GM18861 (cell line): ENCODE data around the gene TELO2.

Experiments
- ATAC-seq: cut with Tn5 transposase; IDR thresholded peaks from one replicate; pipeline ENCODE4 v1.9.1; 2021; ENCODE audit not compliant: unreplicated experiment

TELO2 gene

DNA sequence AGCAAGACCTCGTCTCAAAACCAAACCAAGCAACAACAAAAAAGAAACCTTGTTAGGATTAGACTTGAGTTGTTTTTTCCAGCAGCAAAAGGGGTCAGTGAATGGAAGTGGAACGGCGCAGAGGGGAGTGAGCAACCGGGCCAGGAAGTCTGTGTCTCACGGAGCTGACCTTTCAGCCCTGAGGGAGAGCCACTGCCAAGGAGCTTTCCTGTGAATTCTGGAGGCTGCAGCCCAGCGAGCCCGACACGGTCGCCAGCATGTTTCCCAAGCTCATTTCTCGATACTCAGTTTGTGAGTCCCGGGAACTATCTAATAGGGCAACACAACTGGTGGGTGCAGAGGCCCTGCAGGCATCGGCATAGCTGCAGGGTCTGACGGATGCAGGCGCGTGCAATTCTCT, 19.6 kb downstream of the TELO2 start:
- no peak for ATAC-seq

DNA sequence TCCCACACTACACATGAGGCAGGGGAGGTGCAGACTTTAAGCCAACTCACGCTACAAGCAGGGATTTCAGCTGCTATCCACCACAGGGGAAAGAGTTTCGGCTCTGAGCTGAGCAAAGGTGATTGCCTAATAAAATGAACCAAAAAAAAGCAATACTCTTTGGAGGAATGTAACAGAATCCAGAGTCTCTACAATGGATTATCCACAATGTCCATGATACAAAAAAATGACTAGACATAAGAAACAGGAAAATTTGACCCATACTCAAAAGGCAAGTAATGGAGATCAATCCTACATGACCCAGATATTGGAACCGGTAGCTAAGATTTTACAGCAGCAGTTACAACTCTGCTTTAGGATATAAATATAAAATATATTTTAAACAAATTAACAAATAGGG, 21.3 kb downstream of the TELO2 start:
- no peak for ATAC-seq

DNA sequence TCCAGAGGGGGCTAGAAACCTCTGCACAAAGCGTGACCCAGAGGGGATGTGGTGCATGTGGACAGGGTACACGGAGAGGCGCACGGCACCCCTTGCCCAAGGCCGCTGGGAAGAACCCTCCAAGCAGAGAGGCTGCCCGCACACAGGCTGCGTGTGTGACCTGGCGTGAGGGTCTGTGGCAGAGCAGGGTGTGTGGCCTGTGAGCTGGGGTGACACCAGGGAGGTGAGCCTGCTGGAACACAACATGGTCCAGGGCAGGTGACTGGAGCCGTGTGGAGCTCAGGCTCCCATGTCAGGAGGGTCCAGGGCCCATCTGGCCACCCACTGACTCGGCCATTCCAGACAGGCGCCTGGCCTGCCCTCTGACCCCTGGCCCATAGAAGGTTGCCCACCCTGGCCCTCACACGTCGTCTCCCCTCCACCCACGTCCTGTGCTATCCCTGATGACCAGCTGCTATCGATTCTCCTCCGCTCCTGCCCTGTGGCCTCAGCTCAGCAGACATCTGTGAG, 25.5 kb downstream of the TELO2 start:
- ATAC-seq: no peak

DNA sequence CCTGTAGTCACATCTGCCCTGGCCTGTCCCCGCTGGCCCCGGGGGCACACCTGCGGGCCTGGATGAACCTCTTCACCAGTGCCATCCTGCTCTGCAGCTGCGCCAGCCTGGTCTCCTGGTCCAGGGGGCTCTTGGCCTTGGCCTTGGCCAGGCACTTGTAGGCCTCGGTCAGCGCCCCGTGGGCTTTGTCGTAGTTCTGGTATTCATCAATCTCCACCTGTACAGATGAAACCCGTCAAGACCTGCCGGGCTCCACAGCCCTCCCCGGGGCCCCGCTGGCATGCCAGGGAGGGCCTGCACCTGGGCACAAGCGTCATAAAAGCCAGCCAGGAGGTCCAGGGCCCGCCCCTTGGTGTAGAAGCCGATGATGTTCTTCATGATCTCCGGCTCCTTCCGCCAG, 26.7 kb downstream of the TELO2 start:
- no peak for ATAC-seq

DNA sequence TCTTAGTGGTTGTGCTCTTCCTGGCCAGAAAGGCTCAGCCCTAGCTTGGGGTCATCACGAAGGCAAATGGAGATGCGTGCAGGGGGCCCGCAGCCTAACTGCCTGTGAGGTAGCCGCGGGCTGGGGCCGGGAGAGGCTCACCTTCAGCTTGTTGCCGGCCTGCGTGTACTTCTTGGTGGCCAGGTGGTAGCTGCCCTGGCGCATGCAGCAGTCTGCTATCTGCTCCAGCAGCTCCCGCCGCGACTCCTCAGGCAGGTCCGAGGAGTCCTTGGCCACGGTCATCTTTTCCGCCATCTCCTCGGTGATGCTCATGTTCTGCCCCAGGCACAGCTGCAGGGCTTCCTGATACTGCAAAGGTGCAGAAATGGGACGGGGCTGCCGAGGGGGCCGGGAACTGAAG, 27.3 kb downstream of the TELO2 start:
- no peak for ATAC-seq

DNA sequence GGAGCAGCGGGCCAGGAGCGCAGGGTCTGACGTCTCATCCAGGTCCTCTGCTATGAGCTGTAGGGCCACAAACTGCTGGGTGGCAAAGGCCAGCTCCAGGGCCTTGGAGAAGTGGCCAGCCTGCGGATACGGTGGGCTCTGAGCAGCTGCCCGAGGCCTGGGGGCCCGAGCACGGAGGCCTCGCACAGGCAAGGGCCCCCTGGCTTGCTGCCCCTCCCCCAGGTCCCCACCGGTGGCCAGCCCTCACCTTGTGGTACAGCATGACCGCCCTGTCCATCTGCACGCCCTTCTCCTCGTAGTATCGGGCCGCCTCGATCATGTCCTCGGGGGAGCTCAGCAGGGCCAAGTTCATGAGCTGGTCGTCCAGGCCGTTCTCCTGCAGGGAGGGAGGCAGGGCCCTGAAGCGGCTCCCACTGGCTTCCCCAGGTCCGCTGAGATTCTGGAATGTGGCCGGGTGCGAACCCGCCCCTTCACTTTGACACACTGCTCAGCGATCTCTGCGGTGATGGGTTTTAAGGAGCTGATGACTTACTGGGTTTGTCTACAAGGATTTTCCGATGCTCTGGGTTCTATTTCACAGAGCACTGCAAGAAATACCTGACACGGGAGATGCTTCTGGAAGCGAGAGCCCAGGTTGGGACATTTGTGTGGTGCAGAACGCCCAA, 30.6 kb downstream of the TELO2 start:
- no peak for ATAC-seq

DNA sequence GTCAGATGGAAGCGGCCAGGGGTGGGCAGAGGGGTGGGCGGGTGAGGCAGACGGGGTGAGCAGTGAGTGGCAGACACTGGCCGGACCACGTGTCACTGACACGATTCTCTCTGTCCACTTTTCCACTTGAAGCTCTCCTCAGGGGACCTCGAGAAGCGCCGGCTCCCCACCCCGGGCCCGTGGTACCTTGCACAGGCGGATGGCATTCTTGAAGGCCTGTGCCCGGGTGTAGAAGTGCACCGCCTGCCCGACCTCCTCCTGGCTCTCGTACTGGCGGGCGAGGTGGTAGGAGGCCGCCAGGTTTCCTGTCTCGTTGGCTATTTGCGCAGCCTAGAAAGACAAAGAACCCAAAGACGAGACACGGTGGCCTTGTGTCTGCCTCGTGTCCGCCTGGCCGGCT, 31.2 kb downstream of the TELO2 start:
- ATAC-seq: no peak

DNA sequence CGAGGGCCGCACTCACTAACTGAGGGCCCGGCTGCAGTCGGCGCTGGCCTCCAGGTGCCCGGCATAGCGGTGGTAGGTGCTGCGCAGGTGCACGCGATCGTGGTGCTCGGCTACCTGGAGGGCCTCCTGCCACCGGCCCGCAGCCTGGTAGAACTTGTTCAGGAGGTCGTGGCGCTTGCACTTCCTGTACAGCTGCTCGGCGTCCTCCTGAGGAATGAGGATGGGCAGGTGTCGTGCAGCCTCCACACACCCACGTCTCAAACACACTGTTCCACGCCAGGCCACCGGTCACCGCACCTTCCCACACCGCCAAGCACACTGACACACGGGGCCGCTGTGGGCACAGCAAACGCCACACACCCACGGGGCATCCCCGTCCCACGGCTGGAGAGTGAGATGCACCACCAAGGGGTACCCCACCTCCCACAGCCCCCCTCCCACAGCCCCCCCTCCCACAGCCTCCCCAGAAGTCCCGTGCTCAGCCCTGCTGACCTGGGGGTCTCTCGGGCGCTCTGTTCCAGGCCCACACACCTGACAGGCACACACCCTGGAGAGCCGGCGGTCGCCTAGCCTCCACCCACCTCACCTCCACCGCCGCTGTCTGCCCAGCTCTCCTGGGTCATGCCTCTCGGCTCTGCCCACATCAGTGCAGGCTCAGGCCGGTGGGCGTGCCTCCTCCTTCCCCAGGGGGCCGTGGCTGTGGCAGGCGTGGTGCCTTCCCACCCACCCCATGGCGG, 32.9 kb downstream of the TELO2 start:
- no peak for ATAC-seq

DNA sequence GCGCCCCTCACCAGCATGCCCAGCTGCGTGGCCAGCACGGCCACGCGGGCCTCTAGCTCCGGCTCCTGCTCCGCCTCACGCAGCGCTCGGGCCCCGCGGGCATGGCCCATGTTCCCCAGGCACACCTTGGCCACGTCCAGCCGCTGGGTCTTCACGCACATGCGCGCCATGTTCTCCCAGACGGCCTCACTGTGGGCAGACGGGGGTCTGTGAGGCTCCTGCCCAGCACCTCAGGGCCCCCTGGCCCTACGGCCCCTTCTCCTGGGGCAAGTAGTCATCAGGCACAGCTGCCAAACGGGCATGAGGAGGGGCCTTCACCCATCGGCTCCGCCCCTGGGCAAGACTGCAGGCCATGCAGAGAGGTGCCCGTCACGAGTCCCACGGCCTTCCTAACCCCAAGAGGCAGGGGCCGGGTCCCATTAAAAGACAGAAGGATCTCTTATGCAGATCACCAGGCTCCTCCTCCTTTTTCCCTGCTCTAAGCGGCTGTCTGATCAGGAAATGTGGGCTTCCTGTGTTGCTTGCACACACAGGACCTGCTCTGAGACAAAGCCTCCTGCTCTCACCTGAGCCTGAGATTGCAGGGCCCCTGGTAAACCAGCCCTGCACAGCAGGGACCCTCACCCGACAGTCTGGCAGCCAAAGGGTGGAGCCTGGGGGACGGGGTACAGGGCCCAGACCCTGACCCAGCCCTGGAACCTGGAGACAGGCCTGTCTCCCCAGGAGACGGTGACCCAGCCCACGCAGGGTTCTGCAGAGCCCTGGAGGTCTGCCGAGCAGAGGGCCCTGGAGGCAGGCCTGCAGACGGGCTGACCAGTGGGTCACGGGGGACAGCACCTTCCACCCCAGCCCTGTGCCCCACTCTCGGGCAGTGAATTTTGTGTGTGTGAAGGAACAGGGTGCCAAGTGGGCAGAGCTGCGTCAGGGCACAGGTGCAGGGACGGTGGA, 33.7 kb downstream of the TELO2 start:
- no peak for ATAC-seq

DNA sequence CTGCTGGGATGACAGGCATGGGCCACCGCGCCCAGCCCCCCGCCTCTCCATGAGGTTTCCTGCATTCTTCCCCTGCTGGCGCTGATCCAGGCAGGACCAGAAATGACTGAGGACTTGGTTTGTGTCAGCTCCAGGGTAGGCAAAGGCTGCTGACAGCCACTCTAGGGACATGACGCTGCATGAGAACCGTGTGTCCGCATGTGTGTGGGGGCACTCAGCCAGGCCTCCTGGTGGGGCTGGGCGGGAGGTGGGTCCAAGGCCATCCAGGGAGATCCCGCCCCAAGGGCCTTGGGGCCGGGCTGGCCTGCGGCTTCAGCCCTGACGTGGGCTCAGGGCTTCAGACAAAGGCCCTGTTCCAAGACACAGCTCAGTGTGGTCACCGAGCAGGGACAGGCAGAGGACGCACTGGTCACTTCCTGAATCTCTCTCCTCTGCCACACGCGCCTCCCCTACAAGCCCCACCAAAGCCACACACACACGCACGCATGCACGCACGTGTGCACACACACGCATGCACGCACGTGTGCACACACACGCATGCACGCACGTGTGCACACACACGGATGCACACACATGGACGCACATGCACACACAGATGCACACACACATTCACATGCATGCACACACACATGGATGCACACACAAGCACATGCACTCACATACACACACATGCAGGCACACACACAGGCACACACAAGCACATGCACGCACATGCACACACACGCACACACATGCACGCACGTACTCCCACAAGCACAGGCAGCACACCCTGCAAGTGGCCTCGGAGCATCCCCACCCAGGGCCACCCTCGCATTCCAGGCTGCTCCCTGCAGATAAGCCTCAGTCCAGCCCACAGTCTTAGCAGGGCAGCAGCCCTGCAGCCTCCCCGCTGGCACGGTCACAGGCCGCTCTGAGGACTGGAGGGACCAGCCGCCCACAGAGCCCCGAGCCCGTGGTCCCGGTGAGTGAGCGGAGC, 35.0 kb downstream of the TELO2 start:
- ATAC-seq: no peak

DNA sequence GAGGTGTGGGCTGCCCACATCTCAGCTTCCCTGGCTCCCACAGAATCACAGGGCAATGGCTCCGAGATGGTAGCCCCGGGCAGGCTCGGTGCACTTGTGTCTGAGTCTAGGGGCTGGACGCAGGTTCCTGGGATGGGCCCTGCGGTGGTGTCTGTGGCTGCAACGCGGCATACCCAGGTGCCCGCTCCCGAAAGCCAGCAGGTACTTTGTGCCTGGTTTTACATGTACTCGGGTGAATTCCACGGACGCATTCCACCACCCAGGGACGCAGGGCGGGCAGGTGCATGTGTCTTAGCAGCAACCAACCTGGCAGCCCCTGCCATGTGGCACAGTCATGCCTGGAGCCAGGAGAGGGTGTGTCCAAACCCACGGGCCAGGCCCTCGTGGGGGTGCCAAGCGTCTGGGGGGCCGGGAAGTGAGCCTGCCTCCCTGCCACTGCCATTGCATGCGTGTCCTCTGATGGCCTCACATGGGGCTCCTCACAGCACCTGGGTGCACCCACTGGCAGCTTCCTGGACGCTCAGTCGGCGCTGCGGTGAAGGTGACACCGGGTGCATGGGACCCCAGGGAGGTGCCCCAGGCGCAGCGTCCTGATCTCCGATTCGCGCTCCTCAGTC, 35.9 kb downstream of the TELO2 start:
- ATAC-seq: no peak

DNA sequence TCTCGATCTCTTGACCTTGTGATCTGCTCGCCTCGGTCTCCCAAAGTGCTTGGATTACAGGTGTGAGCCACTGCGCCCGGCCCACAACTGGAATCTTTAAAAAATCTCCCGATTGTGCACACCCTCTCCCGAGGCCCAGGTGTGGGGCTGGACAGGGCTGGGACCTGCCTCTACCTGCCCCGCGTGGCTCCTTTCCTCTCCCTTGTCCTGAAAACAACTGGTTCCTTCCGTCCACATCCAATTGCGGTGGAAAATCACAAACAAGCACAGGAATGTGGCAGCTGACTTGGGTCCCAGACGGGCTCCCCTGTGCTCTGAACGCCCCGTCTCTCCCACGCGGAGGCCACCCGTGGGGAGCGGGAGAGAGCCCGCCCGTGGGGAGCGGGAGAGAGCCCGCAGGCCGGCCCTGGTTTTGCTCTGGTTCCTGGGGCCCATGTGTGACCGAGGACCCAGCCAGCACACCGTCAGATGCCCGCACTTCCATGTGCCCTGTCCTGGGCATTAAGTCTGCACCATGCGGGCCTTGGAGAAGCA, 37.3 kb downstream of the TELO2 start:
- no peak for ATAC-seq

DNA sequence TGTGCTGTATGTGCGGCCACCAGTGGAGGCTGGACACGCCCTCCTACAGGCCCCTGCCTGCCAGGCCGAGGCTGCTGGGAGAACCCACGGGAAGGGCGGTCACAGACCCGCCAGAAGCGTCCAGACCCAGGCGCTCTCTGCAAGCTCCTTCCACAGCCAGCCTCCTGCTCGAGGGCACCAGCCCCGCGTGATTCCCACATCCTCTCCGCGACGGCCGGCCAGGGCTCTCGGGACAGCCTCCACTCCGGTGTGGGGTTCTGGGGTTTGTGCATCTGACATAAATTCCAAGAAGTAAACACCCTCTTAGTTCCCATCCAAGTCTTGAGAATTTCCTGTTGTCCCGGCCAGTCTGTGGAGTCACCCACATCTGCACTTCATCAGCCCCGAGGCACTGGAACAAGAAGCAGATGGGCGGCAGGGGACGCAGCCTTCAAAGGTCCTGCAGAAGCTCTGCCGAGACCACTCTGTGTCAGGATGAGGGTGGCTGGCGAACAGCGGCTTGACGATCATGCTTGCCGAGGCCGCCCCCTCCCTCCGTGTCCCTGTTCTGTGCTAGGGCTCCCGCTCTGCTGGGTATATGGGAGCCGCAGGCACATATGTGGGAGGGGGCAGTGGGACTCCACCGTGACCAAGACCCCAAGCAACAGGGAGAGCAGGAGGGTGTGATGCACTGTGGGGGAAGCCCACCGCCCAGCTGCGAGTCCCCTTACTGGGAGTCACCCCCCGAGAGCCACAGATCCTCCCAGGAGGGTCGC, 37.9 kb downstream of the TELO2 start:
- no peak for ATAC-seq

DNA sequence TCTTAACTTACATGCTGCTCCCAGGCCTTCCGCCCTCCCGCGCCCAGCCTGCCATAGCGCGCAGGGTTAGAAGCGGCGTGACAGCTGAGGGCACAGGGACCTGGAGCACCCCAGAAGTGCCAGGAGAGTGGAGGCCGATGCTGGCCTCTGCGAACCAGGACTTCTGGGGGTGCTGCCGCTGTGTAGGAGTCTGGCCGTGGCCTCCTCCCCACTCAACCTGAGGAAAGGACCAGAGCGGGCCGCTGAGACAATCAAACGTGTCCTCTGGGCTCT, 38.4 kb downstream of the TELO2 start:
- ATAC-seq: no peak

DNA sequence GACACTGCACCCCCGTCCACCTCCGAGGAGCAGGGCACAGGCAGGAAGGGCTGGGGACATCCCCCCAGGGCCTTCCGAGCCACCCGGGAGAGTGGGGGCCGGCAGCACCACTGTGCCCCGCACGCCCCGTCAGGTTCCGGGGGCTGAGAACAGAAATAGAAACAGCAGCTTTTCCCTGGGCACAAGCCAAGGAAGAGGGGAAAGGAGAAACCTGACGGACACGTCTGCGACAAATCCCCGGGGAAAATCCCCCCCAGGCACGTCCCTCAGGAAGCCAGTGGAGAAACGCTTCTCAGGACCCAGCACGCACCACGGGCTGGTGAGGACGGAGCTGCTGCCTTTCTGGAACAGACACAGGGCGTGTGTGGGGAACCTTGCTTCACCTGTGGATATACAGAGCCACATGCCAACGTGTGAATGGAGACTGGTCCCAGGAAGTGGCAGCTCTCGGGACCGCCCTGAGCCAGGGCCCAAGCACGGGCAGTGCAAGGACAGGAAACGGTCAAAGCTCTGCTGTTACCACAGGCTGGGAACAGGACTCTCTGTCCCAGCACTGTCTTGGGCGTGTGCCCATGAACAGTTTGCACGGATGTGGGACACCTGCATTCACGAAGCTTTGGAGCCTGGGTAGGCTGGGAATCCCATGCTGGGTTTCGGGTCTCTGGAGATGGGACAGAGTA, 39.1 kb downstream of the TELO2 start:
- no peak for ATAC-seq

DNA sequence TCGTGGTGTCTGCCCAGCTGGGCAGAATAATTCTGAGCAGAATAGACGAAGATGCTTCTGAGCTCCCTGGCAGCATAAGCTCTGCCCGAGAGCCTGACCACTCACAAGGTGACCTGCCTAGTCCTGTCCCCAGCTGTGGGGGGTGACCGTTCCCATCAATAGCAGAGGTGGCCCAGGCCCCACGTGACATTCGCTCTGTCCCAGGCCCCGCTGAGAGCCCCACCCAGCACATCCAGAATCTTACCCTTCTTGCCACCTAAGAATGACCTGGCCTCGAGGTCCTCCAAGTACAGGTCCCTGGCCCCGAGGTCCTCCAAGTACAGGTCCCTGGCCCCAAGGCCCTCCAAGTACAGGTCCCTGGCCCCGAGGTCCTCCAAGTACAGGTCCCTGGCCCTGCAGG, 39.6 kb downstream of the TELO2 start:
- ATAC-seq: no peak

DNA sequence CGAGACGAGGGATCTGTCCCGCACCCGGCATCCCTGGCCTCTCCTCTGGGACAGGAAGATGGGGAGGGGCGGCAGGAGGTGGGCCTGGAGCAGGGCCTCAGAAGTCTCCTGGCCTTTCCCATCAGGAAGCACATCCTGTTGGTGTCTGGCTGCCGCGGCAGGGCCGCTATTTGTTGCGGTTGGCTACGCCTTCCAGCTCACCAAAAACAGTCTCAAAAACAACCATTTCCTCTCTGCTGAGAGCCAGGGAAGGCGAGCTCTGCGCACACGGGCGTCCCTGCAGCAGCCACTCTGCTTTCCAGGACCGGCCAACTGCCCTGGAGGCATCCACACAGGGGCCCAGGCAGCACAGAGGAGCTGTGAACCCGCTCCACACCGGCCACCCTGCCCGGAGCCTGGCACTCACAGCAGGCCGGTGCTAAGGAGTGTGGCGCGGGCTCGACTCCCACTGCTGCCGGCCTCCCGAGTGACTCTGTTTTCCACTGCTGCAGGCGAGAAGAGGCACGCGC, 40.3 kb downstream of the TELO2 start, which contains the start of gene TMEM204:
TSS of gene TMEM204 (plus strand) at position 224 of the 509 bp plus-strand sequence. CDS start 610 bp downstream, outside the sequence.
- ATAC-seq: no peak
